Motor neuron (in vitro differentiated cells): ENCODE results near the gene RNF213. TPM values are rescaled to one million over a fixed set of nuclear protein-coding genes. Genes with fewer than 3 reads are reported as not detected.
"Not testable (repeated sequence)": the region's sequence is repeated elsewhere in the genome, so short reads cannot be mapped to it uniquely, and the experiment has no call there.

Source experiments
- ATAC-seq, 8 experiments: fragments of 200-7000 bp; cut with Tn5 transposase; replicated peaks in 6 of 8; 2 replicates each; pipeline ENCODE4 v1.8.0; 2021; ENCODE audit warnings: mild to moderate bottlenecking in 8 of 8, moderate library complexity in 8 of 8
- H3K27ac ChIP-seq, 2 donors: fragments of 250-450 bp; sonication (Bioruptor Pico); 2 replicates each; pipeline ENCODE4 v1.9.0; 2021; ENCODE audit warnings: antibody characterized with exemption in 2 of 2, mild to moderate bottlenecking in 2 of 2, moderate library complexity in 1 of 2
- H3K4me1 ChIP-seq, 2 donors: fragments of 250-450 bp; sonication (Bioruptor Pico); replicated peaks in 1 of 2; 2 replicates each; pipeline ENCODE4 v1.6.1; 2021; ENCODE audit warnings: antibody characterized with exemption in 2 of 2, mild to moderate bottlenecking in 2 of 2, moderate library complexity in 1 of 2
- H3K4me3 ChIP-seq, 5 donors: fragments of 250-450 bp; sonication (Bioruptor Pico); 2 replicates each; pipeline ENCODE4 v1.9.0; 2021; ENCODE audit warnings: antibody characterized with exemption in 5 of 5, mild to moderate bottlenecking in 5 of 5, moderate library complexity in 4 of 5
- WGBS, 10 experiments: fragments of 450-650 bp; shearing (Covaris generic); methylation state at CpG; one replicate each; pipeline ENCODE4 v1.0.0; 2022; 5-methylcytosine and 5-hydroxymethylcytosine counted together
- in situ Hi-C, 9 experiments: fragments of 400-800 bp; cut with MboI; loops; one replicate each; pipeline ENCODE4 v1.15.0; 2021; ENCODE audit warnings: low sequenced_read_pairs in 9 of 9, low pct_unique_long_range_greater_than_20kb in 2 of 9; ENCODE audit not compliant: unreplicated experiment in 9 of 9
- total RNA-seq, 8 experiments: library from RNA; unstranded; fragments of 300-600 nt; gene quantifications; 2 replicates each; pipeline versions ENCODE4 v1.2.3 to v1.2.4, GENCODE V29; 2022

The RNF213 gene
- total RNA-seq, 8 experiments from 2014 or later: 9.2 to 161 (median 29.6) TPM

GRCh38 chr17:80248001-80248893 is 12.4 kb upstream of the RNF213 start:
- peak in 2 of 8 experiments; percentile 13 to 35 for ATAC-seq

GRCh38 chr17:80248894-80249710 is 11.6 kb upstream of the RNF213 start:
- WGBS, 10 experiments: 75 to 100% (median 98%) methylated on average over 3 to 6 of the region's 26 CpGs; no CpG with 5 or more reads in 7 of the 10 experiments
- in situ Hi-C loops: no loop called here
- no peak overlapping the region for H3K27ac ChIP-seq
- H3K4me1 ChIP-seq: no peaks in the 10 kb centered on the region
- peak in 2 of 8 experiments; percentile 39 to 44 for ATAC-seq
- no peak overlapping the region for H3K4me3 ChIP-seq

More at GRCh38 chr17:80248001-80248893, 12.4 kb upstream of the RNF213 start:
- 20 to 100% (median 88%) methylated on average over 1 to 8 of the region's 23 CpGs; no CpG with 5 or more reads in 6 of the 10 experiments for WGBS, 10 experiments
- no peak overlapping the region for H3K27ac ChIP-seq
- in situ Hi-C loops: no loop called here
- H3K4me1 ChIP-seq: no peaks in the 10 kb centered on the region
- H3K4me3 ChIP-seq: no peak overlapping the region

- in situ Hi-C loops: no loop called here
- H3K4me1 ChIP-seq: peaks cover 0 to 4% of the 10 kb centered on the region in 2 donors
- ATAC-seq: no peak
- WGBS, 10 experiments: 40 to 100% (median 93%) methylated on average over 1 to 8 of the region's 11 CpGs; no CpG with 5 or more reads in 5 of the 10 experiments
- H3K4me3 ChIP-seq: no peak overlapping the region
- no peak overlapping the region for H3K27ac ChIP-seq
Measured at GRCh38 chr17:80251966-80252365, 8.7 kb upstream of the RNF213 start.

- H3K27ac ChIP-seq: no peak overlapping the region
- peak in 5 of 8 experiments; percentile 42 to 59 (median 48) for ATAC-seq
- WGBS, 10 experiments: 18 to 80% (median 57%) methylated on average over 2 to 5 of the region's 13 CpGs; no CpG with 5 or more reads in 5 of the 10 experiments
- in situ Hi-C loops: no loop called here
- no peak overlapping the region for H3K4me3 ChIP-seq
- peaks cover under 1 to 4% of the 10 kb centered on the region in 2 donors for H3K4me1 ChIP-seq
Measured at GRCh38 chr17:80252871-80253270, 7.8 kb upstream of the RNF213 start.

- WGBS, 10 experiments: 40 to 100% (median 91%) methylated on average over 1 to 13 of the region's 21 CpGs
- H3K27ac ChIP-seq: no peak overlapping the region
- H3K4me3 ChIP-seq: no peak overlapping the region
- ATAC-seq: no peak
- in situ Hi-C loops: no loop called here
- peaks cover 4 to 6% of the 10 kb centered on the region in 2 donors for H3K4me1 ChIP-seq
Measured at GRCh38 chr17:80253631-80254395, 6.8 kb upstream of the RNF213 start.

GRCh38 chr17:80254396-80255251 is 6.0 kb upstream of the RNF213 start:
- no peak overlapping the region for H3K4me3 ChIP-seq
- peak overlapping the region in 1 of 2 donors; percentile 26 for H3K27ac ChIP-seq
- ATAC-seq: peak in 5 of 8 experiments; percentile 31 to 83 (median 55)
- peaks cover 4 to 6% of the 10 kb centered on the region in 2 donors for H3K4me1 ChIP-seq
- WGBS, 10 experiments: 44 to 94% (median 77%) methylated on average over 1 to 13 of the region's 13 CpGs
- in situ Hi-C loops: no loop called here

GRCh38 chr17:80256034-80256350 is 4.7 kb upstream of the RNF213 start:
- no peak overlapping the region for H3K27ac ChIP-seq
- no peak overlapping the region for H3K4me3 ChIP-seq
- ATAC-seq: no peak
- peaks cover 4 to 6% of the 10 kb centered on the region in 2 donors for H3K4me1 ChIP-seq
- WGBS, 10 experiments: 90 to 100% (median 96%) methylated on average over 1 to 4 of the region's 5 CpGs; no CpG with 5 or more reads in 2 of the 10 experiments
- in situ Hi-C loops: no loop called here

GRCh38 chr17:80257716-80258213 is 2.9 kb upstream of the RNF213 start:
- in situ Hi-C loops: no loop called here
- peaks cover 16% of the 10 kb centered on the region in 2 donors for H3K4me1 ChIP-seq
- peak in 2 of 8 experiments; percentile 1 to 9 for ATAC-seq
- H3K4me3 ChIP-seq: no peak overlapping the region
- no peak overlapping the region for H3K27ac ChIP-seq
- WGBS, 10 experiments: 51 to 100% (median 75%) methylated on average over 1 to 5 of the region's 14 CpGs; no CpG with 5 or more reads in 3 of the 10 experiments

- not testable (repeated sequence) for H3K27ac ChIP-seq, ATAC-seq
Measured at GRCh38 chr17:80258296-80258695, 2.4 kb upstream of the RNF213 start.

GRCh38 chr17:80259457-80260068 is 1.1 kb upstream of the RNF213 start:
- H3K27ac ChIP-seq: peak overlapping the region; percentile 84 to 86
- ATAC-seq: no peak
- peak overlapping the region; percentile 34 to 77 (median 64) for H3K4me3 ChIP-seq
- 32 to 100% (median 73%) methylated on average over 2 to 12 of the region's 18 CpGs; no CpG with 5 or more reads in 1 of the 10 experiments for WGBS, 10 experiments
- peaks cover 29 to 31% of the 10 kb centered on the region in 2 donors for H3K4me1 ChIP-seq
- in situ Hi-C loops: no loop called here

More at GRCh38 chr17:80258296-80258695, 2.4 kb upstream of the RNF213 start:
- WGBS, 10 experiments: 64 to 100% (median 80%) methylated on average over 1 to 2 of the region's 2 CpGs; no CpG with 5 or more reads in 5 of the 10 experiments
- in situ Hi-C loops, H3K4me3 ChIP-seq: not testable (repeated sequence)
- peaks cover 21% of the 10 kb centered on the region in 2 donors for H3K4me1 ChIP-seq

- 3 to 14% methylated on average over 6 to 7 of the region's 63 CpGs; no CpG with 5 or more reads in 8 of the 10 experiments for WGBS, 10 experiments
- peak overlapping the region; percentile 84 to 86 for H3K27ac ChIP-seq
- peak overlapping the region; percentile 34 to 77 (median 64) for H3K4me3 ChIP-seq
- in situ Hi-C loops: no loop called here
- H3K4me1 ChIP-seq: peaks cover 29 to 31% of the 10 kb centered on the region in 2 donors
- peak; percentile 48 to 87 (median 86) for ATAC-seq
Measured at GRCh38 chr17:80260069-80260535, 550 bp upstream of the RNF213 start.
